GM12878 (cell line): ENCODE results near the gene CTNNA2. TPM values are rescaled to one million over a fixed set of nuclear protein-coding genes. Genes with fewer than 3 reads are reported as not detected.

Source experiments
- ATAC-seq: fragments of 200-7000 bp; cut with Tn5 transposase; 3 replicates; pipeline ENCODE4 v1.9.1; 2020; ENCODE audit warnings: mild to moderate bottlenecking, moderate library complexity
- BruUV-seq: library from RNA; stranded (reverse); fragments of 400-500 nt; replicated peaks from 2 replicates; lab custom pipeline; 2021; lab: Mats Ljungman, UMichigan
- CTCF ChIA-PET: fragments of 300-600 bp; sonication (Branson Sonifier 250); formaldehyde crosslinking; extraction: SDS; loops from one replicate; lab custom pipeline; 2021; ENCODE audit warnings: inconsistent platforms; lab: Yijun Ruan, JAX
- POLR2A ChIA-PET: fragments of 350-600 bp; formaldehyde crosslinking; extraction: SDS; loops from one replicate; lab custom pipeline; 2021; ENCODE audit warnings: inconsistent platforms; lab: Charles Lee
- RAD21 ChIA-PET: fragments of 300-600 bp; sonication (Branson Sonifier 250); formaldehyde crosslinking; loops from one replicate; lab custom pipeline; 2023; ENCODE audit warnings: antibody characterized with exemption; ENCODE audit not compliant: unreplicated experiment; lab: Charles Lee
- SMC1A ChIA-PET: fragments of 300-600 bp; sonication (Branson Sonifier 250); formaldehyde crosslinking; loops from one replicate; lab custom pipeline; 2023; ENCODE audit not compliant: unreplicated experiment, uncharacterized antibody; lab: Charles Lee
- DNase-seq: peaks from one replicate; pipeline ENCODE4 v3.0.0-alpha.2; 2011; ENCODE audit warnings: low read depth, low spot score
- FAIRE-seq: peaks from 3 replicates; lab custom pipeline; 2011; peaks lifted over from hg19 to GRCh38; lab: Jason Lieb, UNC
- H2AFZ ChIP-seq: 2 replicates; pipeline ENCODE4 v1.6.0; 2011; ENCODE audit warnings: low read depth, low read length, control low read depth; ENCODE audit not compliant: control insufficient read depth
- H3K27ac ChIP-seq: 2 replicates; pipeline ENCODE4 v1.5.1; 2011; ENCODE audit warnings: control low read depth; ENCODE audit not compliant: control insufficient read depth, insufficient read depth
- H3K27me3 ChIP-seq, 2 experiments: replicated peaks in 1 of 2; 2 replicates each; pipeline versions ENCODE4 v1.6.0 to v1.6.1; 2011; ENCODE audit warnings: low read length in 1 of 2; ENCODE audit not compliant: control insufficient read depth in 2 of 2, insufficient read depth in 2 of 2
- H3K36me3 ChIP-seq, 2 experiments: 2 replicates each; pipeline ENCODE4 v1.5.1; 2011; ENCODE audit warnings: low read length in 1 of 2; ENCODE audit not compliant: control insufficient read depth in 2 of 2, insufficient read depth in 2 of 2
- H3K4me1 ChIP-seq: 2 replicates; pipeline ENCODE4 v1.6.1; 2011; ENCODE audit warnings: mild to moderate bottlenecking, low read length, moderate library complexity, mixed read lengths; ENCODE audit not compliant: control insufficient read depth, insufficient read depth
- H3K4me2 ChIP-seq: 2 replicates; pipeline ENCODE4 v1.6.0; 2011; ENCODE audit warnings: control low read depth; ENCODE audit not compliant: control insufficient read depth, insufficient read depth
- H3K4me3 ChIP-seq: fragments of 200-600 bp; sonication (generic); 2 replicates; pipeline ENCODE4 v1.5.1; 2016
- H3K79me2 ChIP-seq: 2 replicates; pipeline ENCODE4 v1.6.0; 2011; ENCODE audit warnings: low read length; ENCODE audit not compliant: control insufficient read depth, insufficient read depth
- H3K9ac ChIP-seq: 2 replicates; pipeline ENCODE4 v1.8.0; 2011; ENCODE audit warnings: low read length, control low read depth, mixed read lengths; ENCODE audit not compliant: control insufficient read depth, insufficient read depth
- H3K9me3 ChIP-seq: replicated peaks from 3 replicates; pipeline ENCODE4 v1.5.1; 2011; ENCODE audit warnings: mild to moderate bottlenecking, low read length; ENCODE audit not compliant: control insufficient read depth, insufficient read depth
- H4K20me1 ChIP-seq: 2 replicates; pipeline ENCODE4 v1.6.0; 2011; ENCODE audit not compliant: control insufficient read depth, insufficient read depth
- POU2F2 ChIP-seq: IDR thresholded peaks from 3 replicates; pipeline ENCODE4 v1.6.1; 2011; ENCODE audit warnings: low read depth, mild to moderate bottlenecking, low read length, borderline replicate concordance
- REST ChIP-seq: IDR thresholded peaks from 2 replicates; pipeline ENCODE4 v1.6.1; 2012; ENCODE audit warnings: mild to moderate bottlenecking, low read depth, low read length
- WGBS: methylation state at CpG from one replicate; pipeline ENCODE4 v1.1.6; 2016; ENCODE audit warnings: low lambda C conversion rate; ENCODE audit not compliant: insufficient replicate concordance, insufficient coverage; ENCODE audit errors: missing lambda C conversion rate; 5-methylcytosine and 5-hydroxymethylcytosine counted together
- in situ Hi-C: fragments of 300-500 bp; cut with MboI; formaldehyde crosslinking; loops from 9 replicates; pipeline ENCODE4 v1.14.3; 2018; ENCODE audit warnings: mixed read lengths
- intact Hi-C: fragments of 100-400 bp; cut with micrococcal nuclease; formaldehyde crosslinking; loops from one replicate; pipeline ENCODE4 v1.14.2; 2022; ENCODE audit not compliant: unreplicated experiment
- polyA plus RNA-seq, 11 experiments: library from polyadenylated mRNA; depleted of rRNA in 4 of 11; unstranded in 6 of 11; stranded (reverse) in 5 of 11; fragments of >200 nt; fragmentation: Nextera tagmentation in 4 of 11; fragmentation: Illumina TruSeq in 1 of 11; extraction: Ambion mirVana in 4 of 11; extraction: Trizol in 1 of 11; gene quantifications; 1 replicate in 1 of 11; 2 replicates in 10 of 11; pipeline versions ENCODE4 v1.2.1 to v1.2.3, GENCODE V29; 2011 to 2016; ENCODE audit warnings: inconsistent platforms in 2 of 11, missing spikeins in 2 of 11, low read depth in 1 of 11
- total RNA-seq, 4 experiments: library from RNA; depleted of rRNA in 3 of 4; stranded (reverse); fragments of >200 nt in 3 of 4; fragmentation: Illumina TruSeq in 1 of 4; extraction: Trizol in 1 of 4; gene quantifications; 2 replicates each; pipeline versions ENCODE4 v1.2.1 to v1.2.3, GENCODE V29; 2013 to 2021

The CTNNA2 gene
- total and polyA plus RNA-seq, 10 of the 15 experiments (the other 5 are each of a cell fraction or from before 2014, with no cell fraction given) = 2.4 to 36.2 (median 6.6) TPM

- Histone ChIP-seq H3K79me2 (no peaks in the 10 kb centered on the region), H3K9ac (no peak overlapping the region), H2AFZ (no peak overlapping the region), H3K27ac (no peak overlapping the region), H3K4me2 (no peak overlapping the region), H3K36me3 (no peaks in the 10 kb centered on the region), H3K4me3 (no peak overlapping the region), H3K4me1 (no peaks in the 10 kb centered on the region), H3K27me3 (peaks cover 4 to 8% of the 10 kb centered on the region in 2 experiments; a peak in 3 of 4 replicates), H4K20me1 (no peaks in the 10 kb centered on the region), H3K9me3 (no peaks in the 10 kb centered on the region; the same call in 2 of the 3 replicates)
- FAIRE-seq (no peak), ATAC-seq (no peak), DNase-seq (no peak)
- ChIA-PET RAD21 (no interaction called here), SMC1A (no interaction called here), POLR2A (no interaction called here), CTCF (interaction anchor here (0.6 to 1.2 kb wide), 2 partner anchors 7 to 780 kb away, joined by 3 to 4 read pairs; no protein-coding TSS in a partner anchor)
- in situ Hi-C loops = no loop called here
- WGBS = 54% methylated on average over 39 of the region's 50 CpGs
- TF ChIP-seq POU2F2 (no peak), REST (no peak)
- intact Hi-C loops = no loop called here
- no TSS peak for BruUV-seq
Observed at GRCh38 chr2:80302314-80303005, 789.6 kb downstream of the CTNNA2 start.
